Caco-2 (cell line): ENCODE measurements around the gene POGLUT3. TPM values are rescaled to one million over a fixed set of nuclear protein-coding genes. Genes with fewer than 3 reads are reported as not detected.

Experiments
- BruUV-seq: library from RNA; stranded (reverse); fragments of 400-500 nt; replicated peaks from 2 replicates; lab custom pipeline; 2021; lab: Mats Ljungman, UMichigan
- CTCF ChIA-PET: fragments of 300-600 bp; sonication (Branson Sonifier 250); formaldehyde crosslinking; loops from one replicate; lab custom pipeline; 2022; ENCODE audit warnings: antibody characterized with exemption; lab: Charles Lee
- POLR2A ChIA-PET: fragments of 300-600 bp; sonication (Branson Sonifier 250); formaldehyde crosslinking; loops from one replicate; lab custom pipeline; 2022; ENCODE audit warnings: antibody characterized with exemption; lab: Charles Lee
- DNase-seq, 2 experiments: peaks; one replicate each; pipeline versions ENCODE4 v3.0.0 to v3.0.0-alpha.2; 2020 to 2022
- H3K27me3 ChIP-seq: replicated peaks from 2 replicates; pipeline ENCODE4 v1.6.0; 2011; ENCODE audit warnings: low read length; ENCODE audit not compliant: control insufficient read depth, insufficient read depth
- H3K36me3 ChIP-seq: 2 replicates; pipeline ENCODE4 v1.5.1; 2011; ENCODE audit warnings: low read length; ENCODE audit not compliant: control insufficient read depth, insufficient read depth
- H3K4me1 ChIP-seq: fragments of 250-450 bp; sonication (Bioruptor Pico); 2 replicates; pipeline ENCODE4 v1.5.1; 2020; ENCODE audit warnings: mild to moderate bottlenecking
- H3K4me3 ChIP-seq: 2 replicates; pipeline ENCODE4 v1.5.1; 2011; ENCODE audit warnings: low read depth, mild to moderate bottlenecking, control low read depth, low read length
- H3K9me3 ChIP-seq: fragments of 250-450 bp; sonication (Bioruptor Pico); 2 replicates; pipeline ENCODE4 v1.5.1; 2020; ENCODE audit warnings: mild to moderate bottlenecking, moderate library complexity
- H3K27ac Mint-ChIP-seq: one replicate; pipeline ENCODE4 v1.8.0; 2022; ENCODE audit warnings: mixed read lengths; ENCODE audit not compliant: unreplicated experiment
- H3K27me3 Mint-ChIP-seq: one replicate; pipeline ENCODE4 v1.8.0; 2022; ENCODE audit warnings: mixed read lengths; ENCODE audit not compliant: insufficient read depth, unreplicated experiment
- H3K36me3 Mint-ChIP-seq: one replicate; pipeline ENCODE4 v1.8.0; 2022; ENCODE audit warnings: mild to moderate bottlenecking, mixed read lengths; ENCODE audit not compliant: insufficient read depth, unreplicated experiment
- H3K4me1 Mint-ChIP-seq: one replicate; pipeline ENCODE4 v1.8.0; 2022; ENCODE audit warnings: low read depth, mixed read lengths; ENCODE audit not compliant: unreplicated experiment
- H3K4me3 Mint-ChIP-seq: one replicate; pipeline ENCODE4 v1.8.0; 2022; ENCODE audit warnings: mild to moderate bottlenecking, moderate library complexity, mixed read lengths; ENCODE audit not compliant: unreplicated experiment
- H3K9me3 Mint-ChIP-seq: one replicate; pipeline ENCODE4 v1.8.0; 2022; ENCODE audit warnings: mixed read lengths; ENCODE audit not compliant: unreplicated experiment
- CTCF ChIP-seq, 2 experiments: fragments of 200-600 bp in 1 of 2; IDR thresholded peaks; 1 replicate in 1 of 2; 2 replicates in 1 of 2; pipeline versions ENCODE4 v1.5.1 to v1.8.0; 2011 to 2022; ENCODE audit warnings: antibody characterized with exemption in 1 of 2, control low read depth in 1 of 2, inconsistent platforms in 1 of 2, low read depth in 1 of 2, low read length in 1 of 2, mild to moderate bottlenecking in 1 of 2, moderate library complexity in 1 of 2; ENCODE audit not compliant: insufficient read depth in 1 of 2, severe bottlenecking in 1 of 2, unreplicated experiment in 1 of 2
- intact Hi-C: fragments of 100-400 bp; cut with micrococcal nuclease; formaldehyde crosslinking; loops from one replicate; pipeline ENCODE4 v1.10.0; 2022; ENCODE audit not compliant: unreplicated experiment
- total RNA-seq: library from RNA; stranded (reverse); gene quantifications from 2 replicates; pipeline ENCODE4 v1.2.3, GENCODE V29; 2022

POGLUT3 gene
- total RNA-seq, 1 experiment from 2014 or later: 87.2 TPM

GRCh38 chr11:108534274-108534882 is 36.2 kb upstream of the POGLUT3 start:
- ChIA-PET CTCF (no interaction called here), POLR2A (no interaction called here)
- Mint-ChIP-seq H3K36me3 (peaks cover 13% of the 10 kb centered on the region), H3K4me1 (peaks cover 11% of the 10 kb centered on the region), H3K9me3 (no peaks in the 10 kb centered on the region), H3K4me3 (no peak overlapping the region), H3K27me3 (no peaks in the 10 kb centered on the region), H3K27ac (no peak overlapping the region)
- Histone ChIP-seq H3K27me3 (no peaks in the 10 kb centered on the region), H3K4me1 (no peaks in the 10 kb centered on the region), H3K9me3 (no peaks in the 10 kb centered on the region), H3K4me3 (no peak overlapping the region), H3K36me3 (no peaks in the 10 kb centered on the region)
- DNase-seq: no peak
- TF ChIP-seq CTCF (IDR thresholded peaks at IDR 0.05; ENCODE audit: insufficient read depth in 1 of 2, low read depth in 1 of 2, low read length in 1 of 2, severe bottlenecking in 1 of 2, unreplicated experiment in 1 of 2): no peak
- no TSS peak for BruUV-seq
- intact Hi-C loops: no loop called here

GRCh38 chr11:108530426-108530825 is 32.2 kb upstream of the POGLUT3 start:
- POLR2A ChIA-PET: interaction anchor here (0.6 kb wide), 1 partner anchor 16 kb away, joined by 6 read pairs; no protein-coding TSS in a partner anchor

GRCh38 chr11:108527382-108527781 is 29.2 kb upstream of the POGLUT3 start:
- Mint-ChIP-seq H3K27ac (no peak overlapping the region), H3K4me3 (no peak overlapping the region), H3K27me3 (no peaks in the 10 kb centered on the region), H3K9me3 (no peaks in the 10 kb centered on the region), H3K36me3 (no peaks in the 10 kb centered on the region), H3K4me1 (peaks cover 6% of the 10 kb centered on the region)
- TF ChIP-seq CTCF (IDR thresholded peaks at IDR 0.05; ENCODE audit: insufficient read depth in 1 of 2, low read depth in 1 of 2, low read length in 1 of 2, severe bottlenecking in 1 of 2, unreplicated experiment in 1 of 2): no peak
- BruUV-seq: no TSS peak
- DNase-seq: no peak
- no peaks in the 10 kb centered on the region for H3K36me3 ChIP-seq
- H3K27me3 ChIP-seq: no peaks in the 10 kb centered on the region
- no peak overlapping the region for H3K4me3 ChIP-seq
- ChIA-PET CTCF (no interaction called here), POLR2A (no interaction called here)
- intact Hi-C loops: no loop called here
- H3K9me3 ChIP-seq: no peaks in the 10 kb centered on the region
- H3K4me1 ChIP-seq: no peaks in the 10 kb centered on the region

More at GRCh38 chr11:108530426-108530825, 32.2 kb upstream of the POGLUT3 start:
- no peaks in the 10 kb centered on the region for H3K27me3 Mint-ChIP-seq
- no peak for DNase-seq
- H3K27ac Mint-ChIP-seq: no peak overlapping the region
- no peak overlapping the region for H3K4me3 ChIP-seq
- peaks cover 8% of the 10 kb centered on the region for H3K36me3 Mint-ChIP-seq
- no peak for TF ChIP-seq CTCF (IDR thresholded peaks at IDR 0.05; ENCODE audit: insufficient read depth in 1 of 2, low read depth in 1 of 2, low read length in 1 of 2, severe bottlenecking in 1 of 2, unreplicated experiment in 1 of 2)
- no peaks in the 10 kb centered on the region for H3K36me3 ChIP-seq
- CTCF ChIA-PET: interaction anchor here (0.7 kb wide), 1 partner anchor 112 kb away, joined by 6 read pairs; no protein-coding TSS in a partner anchor
- no peaks in the 10 kb centered on the region for H3K4me1 ChIP-seq
- H3K4me1 Mint-ChIP-seq: no peaks in the 10 kb centered on the region
- no peaks in the 10 kb centered on the region for H3K9me3 Mint-ChIP-seq
- no peaks in the 10 kb centered on the region for H3K9me3 ChIP-seq
- BruUV-seq: no TSS peak
- no peaks in the 10 kb centered on the region for H3K27me3 ChIP-seq
- H3K4me3 Mint-ChIP-seq: no peak overlapping the region
- intact Hi-C loops: no loop called here
